HL-60 (cell line): Measurements from ENCODE around the gene GTF3C1.

Experiments
- DNase-seq, 2 experiments: peaks; one replicate each; pipeline ENCODE4 v3.0.0-alpha.2; 2010 to 2020; ENCODE audit warnings: low read depth in 1 of 2, low spot score in 1 of 2
- H3K27ac ChIP-seq: fragments of 250-450 bp; sonication (Bioruptor Pico); replicated peaks from 2 replicates; pipeline ENCODE4 v1.5.1; 2020; ENCODE audit warnings: mild to moderate bottlenecking, moderate library complexity
- H3K27me3 ChIP-seq: fragments of 250-450 bp; sonication (Bioruptor Pico); 2 replicates; pipeline ENCODE4 v1.5.1; 2021; ENCODE audit warnings: mild to moderate bottlenecking, moderate library complexity; ENCODE audit not compliant: insufficient read depth, poor library complexity, severe bottlenecking
- H3K4me3 ChIP-seq: replicated peaks from 2 replicates; pipeline ENCODE4 v1.5.1; 2011; ENCODE audit warnings: mild to moderate bottlenecking, control low read depth, low read length; ENCODE audit not compliant: insufficient read depth
- GABPA ChIP-seq: IDR thresholded peaks from 2 replicates; pipeline ENCODE4 v1.6.1; 2012; ENCODE audit warnings: low read depth
- POLR2AphosphoS5 ChIP-seq: IDR thresholded peaks from 2 replicates; pipeline ENCODE4 v1.6.1; 2012; ENCODE audit warnings: low read depth
- SPI1 ChIP-seq: IDR thresholded peaks from 2 replicates; pipeline ENCODE4 v1.6.1; 2012; ENCODE audit warnings: low read depth, mild to moderate bottlenecking, borderline replicate concordance
- TF ChIP-seq, protein P1 (sequence below): IDR thresholded peaks from one replicate; pipeline ENCODE4 v1.5.1; 2011; ENCODE audit warnings: low read length, control low read depth, inconsistent platforms; ENCODE audit not compliant: insufficient read depth
- TF ChIP-seq, protein P2 (sequence below): IDR thresholded peaks from 2 replicates; pipeline ENCODE4 v1.6.1; 2012; ENCODE audit warnings: low read depth; ENCODE audit not compliant: insufficient replicate concordance

GTF3C1 gene

DNA sequence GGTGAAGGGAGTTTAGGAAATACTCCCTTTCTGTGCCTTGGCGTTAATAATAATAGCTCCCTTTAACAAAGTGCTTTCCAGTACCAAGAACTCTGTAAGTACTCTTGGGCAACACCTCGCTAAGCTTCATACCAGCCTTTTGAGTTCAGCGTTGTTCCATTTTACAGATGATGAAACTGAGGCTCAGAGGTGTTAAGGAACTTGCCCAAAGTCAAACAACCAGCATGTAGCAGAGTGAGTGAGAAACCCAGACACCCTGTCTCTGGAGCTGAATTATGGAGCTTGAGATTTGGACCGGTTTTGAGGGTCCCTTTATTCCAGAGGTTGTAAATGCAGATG lies 838 bp upstream of the GTF3C1 start:
- DNase-seq: peak in 1 of 2 experiments; percentile 24
- Histone ChIP-seq H3K4me3 (peak overlapping the region; percentile 96), H3K27me3 (no peaks in the 10 kb centered on the region), H3K27ac (peak overlapping the region; percentile 90)
- TF ChIP-seq SPI1 (no peak), GABPA (no peak)

DNA sequence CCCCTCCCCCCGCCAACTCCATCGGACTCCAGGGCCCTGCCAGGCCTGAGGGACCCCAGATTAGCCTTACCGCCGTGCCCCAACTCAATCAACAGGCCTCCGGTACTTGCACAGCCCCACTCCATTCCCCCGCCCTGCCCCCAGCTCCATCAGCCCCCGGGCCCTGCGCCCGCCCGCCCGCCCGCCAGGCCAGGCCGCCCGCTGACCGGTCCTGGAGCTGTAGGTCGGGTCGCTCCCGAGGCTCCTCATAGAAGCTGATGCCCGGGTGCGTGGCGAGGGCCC lies 308 bp downstream of the GTF3C1 start:
- H3K27ac ChIP-seq: peak overlapping the region; percentile 61
- DNase-seq: no peak
- H3K4me3 ChIP-seq: peak overlapping the region; percentile 96
- TF ChIP-seq, protein P1, sequence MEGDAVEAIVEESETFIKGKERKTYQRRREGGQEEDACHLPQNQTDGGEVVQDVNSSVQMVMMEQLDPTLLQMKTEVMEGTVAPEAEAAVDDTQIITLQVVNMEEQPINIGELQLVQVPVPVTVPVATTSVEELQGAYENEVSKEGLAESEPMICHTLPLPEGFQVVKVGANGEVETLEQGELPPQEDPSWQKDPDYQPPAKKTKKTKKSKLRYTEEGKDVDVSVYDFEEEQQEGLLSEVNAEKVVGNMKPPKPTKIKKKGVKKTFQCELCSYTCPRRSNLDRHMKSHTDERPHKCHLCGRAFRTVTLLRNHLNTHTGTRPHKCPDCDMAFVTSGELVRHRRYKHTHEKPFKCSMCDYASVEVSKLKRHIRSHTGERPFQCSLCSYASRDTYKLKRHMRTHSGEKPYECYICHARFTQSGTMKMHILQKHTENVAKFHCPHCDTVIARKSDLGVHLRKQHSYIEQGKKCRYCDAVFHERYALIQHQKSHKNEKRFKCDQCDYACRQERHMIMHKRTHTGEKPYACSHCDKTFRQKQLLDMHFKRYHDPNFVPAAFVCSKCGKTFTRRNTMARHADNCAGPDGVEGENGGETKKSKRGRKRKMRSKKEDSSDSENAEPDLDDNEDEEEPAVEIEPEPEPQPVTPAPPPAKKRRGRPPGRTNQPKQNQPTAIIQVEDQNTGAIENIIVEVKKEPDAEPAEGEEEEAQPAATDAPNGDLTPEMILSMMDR: no peak
- TF ChIP-seq SPI1 (no peak), GABPA (no peak), POLR2AphosphoS5 (no peak)
- TF ChIP-seq, protein P2, sequence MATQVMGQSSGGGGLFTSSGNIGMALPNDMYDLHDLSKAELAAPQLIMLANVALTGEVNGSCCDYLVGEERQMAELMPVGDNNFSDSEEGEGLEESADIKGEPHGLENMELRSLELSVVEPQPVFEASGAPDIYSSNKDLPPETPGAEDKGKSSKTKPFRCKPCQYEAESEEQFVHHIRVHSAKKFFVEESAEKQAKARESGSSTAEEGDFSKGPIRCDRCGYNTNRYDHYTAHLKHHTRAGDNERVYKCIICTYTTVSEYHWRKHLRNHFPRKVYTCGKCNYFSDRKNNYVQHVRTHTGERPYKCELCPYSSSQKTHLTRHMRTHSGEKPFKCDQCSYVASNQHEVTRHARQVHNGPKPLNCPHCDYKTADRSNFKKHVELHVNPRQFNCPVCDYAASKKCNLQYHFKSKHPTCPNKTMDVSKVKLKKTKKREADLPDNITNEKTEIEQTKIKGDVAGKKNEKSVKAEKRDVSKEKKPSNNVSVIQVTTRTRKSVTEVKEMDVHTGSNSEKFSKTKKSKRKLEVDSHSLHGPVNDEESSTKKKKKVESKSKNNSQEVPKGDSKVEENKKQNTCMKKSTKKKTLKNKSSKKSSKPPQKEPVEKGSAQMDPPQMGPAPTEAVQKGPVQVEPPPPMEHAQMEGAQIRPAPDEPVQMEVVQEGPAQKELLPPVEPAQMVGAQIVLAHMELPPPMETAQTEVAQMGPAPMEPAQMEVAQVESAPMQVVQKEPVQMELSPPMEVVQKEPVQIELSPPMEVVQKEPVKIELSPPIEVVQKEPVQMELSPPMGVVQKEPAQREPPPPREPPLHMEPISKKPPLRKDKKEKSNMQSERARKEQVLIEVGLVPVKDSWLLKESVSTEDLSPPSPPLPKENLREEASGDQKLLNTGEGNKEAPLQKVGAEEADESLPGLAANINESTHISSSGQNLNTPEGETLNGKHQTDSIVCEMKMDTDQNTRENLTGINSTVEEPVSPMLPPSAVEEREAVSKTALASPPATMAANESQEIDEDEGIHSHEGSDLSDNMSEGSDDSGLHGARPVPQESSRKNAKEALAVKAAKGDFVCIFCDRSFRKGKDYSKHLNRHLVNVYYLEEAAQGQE: no peak
- H3K27me3 ChIP-seq: no peaks in the 10 kb centered on the region

DNA sequence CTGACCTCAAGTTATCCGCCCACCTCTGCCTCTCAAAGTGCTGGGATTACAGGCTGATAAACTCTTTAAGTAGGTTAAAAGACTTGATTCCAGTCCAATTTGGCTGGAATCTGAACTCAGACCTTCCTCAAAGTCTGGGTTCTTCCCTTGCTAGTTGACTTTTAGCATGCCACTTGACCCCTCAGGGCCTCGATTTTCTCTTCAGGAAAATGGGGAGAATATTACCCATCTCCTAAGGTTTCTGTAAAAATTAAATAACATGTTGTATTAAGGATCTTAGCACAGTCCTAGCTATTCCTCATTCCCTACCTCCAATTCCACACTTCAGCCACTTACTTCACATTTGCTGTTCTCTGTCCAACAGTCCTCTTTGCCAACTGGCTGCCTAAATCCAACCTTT lies 1.9 kb downstream of the GTF3C1 start:
- no peak overlapping the region for H3K4me3 ChIP-seq
- H3K27ac ChIP-seq: no peak overlapping the region
- TF ChIP-seq, protein P1: no peak
- TF ChIP-seq GABPA (no peak), POLR2AphosphoS5 (no peak), SPI1 (no peak)
- TF ChIP-seq, protein P2: no peak
- no peak for DNase-seq
- H3K27me3 ChIP-seq: no peaks in the 10 kb centered on the region

DNA sequence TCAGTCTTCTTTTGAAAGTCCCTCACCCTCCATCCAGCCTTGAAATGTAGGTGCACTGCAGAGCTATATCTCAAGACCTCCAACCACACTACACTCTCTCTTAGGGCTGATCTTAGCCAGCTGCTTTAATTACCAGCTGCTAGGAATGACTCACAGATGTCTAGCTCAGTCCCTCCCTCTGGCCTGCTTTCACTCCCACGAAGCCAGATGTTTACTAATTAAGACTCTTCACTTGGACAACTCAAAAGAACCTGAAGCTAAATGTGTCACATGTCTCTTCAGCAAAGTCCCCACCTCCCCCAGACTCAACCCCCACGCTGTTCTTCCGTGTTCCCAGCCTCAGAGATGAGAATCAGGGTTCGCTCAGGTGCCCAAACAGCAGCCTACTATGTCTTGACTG lies 2.6 kb downstream of the GTF3C1 start:
- H3K27ac ChIP-seq: no peak overlapping the region
- TF ChIP-seq GABPA (no peak), SPI1 (no peak)
- TF ChIP-seq, protein P2: no peak

More for the DNA sequence above, 2.6 kb downstream of the GTF3C1 start:
- Histone ChIP-seq H3K27me3 (no peaks in the 10 kb centered on the region), H3K4me3 (no peak overlapping the region)
- DNase-seq: no peak
